K562 (cell line): Measurements from ENCODE around the gene PACSIN2. TPM values are rescaled to one million over a fixed set of nuclear protein-coding genes. Genes with fewer than 3 reads are reported as not detected.

ENCODE experiments used
- ATAC-seq: fragments of 200-7000 bp; cut with Tn5 transposase; 3 replicates; pipeline ENCODE4 v1.9.1; 2020; ENCODE audit warnings: moderate library complexity
- BruUV-seq: library from RNA; stranded (reverse); fragments of 400-500 nt; replicated peaks from 2 replicates; lab custom pipeline; 2021; lab: Mats Ljungman, UMichigan
- CTCF ChIA-PET: fragments of 300-600 bp; formaldehyde crosslinking; extraction: SDS; loops from one replicate; lab custom pipeline; 2021; ENCODE audit warnings: low intra/inter-chr PET ratio; lab: Yijun Ruan, JAX
- POLR2A ChIA-PET: fragments of 300-600, 350-650 bp; sonication (Branson Sonifier 250); formaldehyde crosslinking; extraction: SDS; loops from one replicate; lab custom pipeline; 2021; ENCODE audit warnings: antibody characterized with exemption, inconsistent platforms; lab: Yijun Ruan, JAX
- DNase-seq, 4 experiments: peaks; one replicate each; pipeline versions ENCODE4 v3.0.0 to v3.0.0-alpha.2; 2011 to 2018; ENCODE audit warnings: low spot score in 3 of 4, mixed read lengths in 3 of 4; ENCODE audit errors: extremely low read depth in 1 of 4
- FAIRE-seq: peaks from 2 replicates; lab custom pipeline; 2011; peaks lifted over from hg19 to GRCh38; lab: Jason Lieb, UNC
- H2AFZ ChIP-seq: 2 replicates; pipeline ENCODE4 v1.6.0; 2011; ENCODE audit warnings: low read depth, low read length, control low read depth, inconsistent platforms
- H3K27ac ChIP-seq: fragments of 200-600 bp; 3 replicates; pipeline ENCODE4 v1.8.0; 2011; ENCODE audit warnings: low read depth, mild to moderate bottlenecking, control low read depth, inconsistent platforms, low read length, moderate library complexity, mixed read lengths; ENCODE audit errors: extremely low read depth
- H3K27me3 ChIP-seq, 2 experiments: fragments of 300-600 bp in 1 of 2; 2 replicates in 1 of 2; 3 replicates in 1 of 2; pipeline versions ENCODE4 v1.6.0 to v1.8.0; 2011; ENCODE audit warnings: inconsistent platforms in 2 of 2, low read length in 2 of 2, mild to moderate bottlenecking in 1 of 2, mixed read lengths in 1 of 2, moderate library complexity in 1 of 2; ENCODE audit not compliant: control insufficient read depth in 2 of 2, insufficient read depth in 2 of 2
- H3K36me3 ChIP-seq: fragments of 300-600 bp; 3 replicates; pipeline ENCODE4 v1.8.0; 2011; ENCODE audit warnings: mild to moderate bottlenecking, low read length, inconsistent platforms; ENCODE audit not compliant: control insufficient read depth, insufficient read depth
- H3K4me1 ChIP-seq, 2 experiments: fragments of 200-600 bp in 1 of 2; replicated peaks in 1 of 2; 2 replicates in 1 of 2; 3 replicates in 1 of 2; pipeline versions ENCODE4 v1.5.1 to v1.8.0; 2011; ENCODE audit warnings: inconsistent platforms in 2 of 2, low read length in 2 of 2, mild to moderate bottlenecking in 1 of 2, mixed read lengths in 1 of 2, moderate library complexity in 1 of 2; ENCODE audit not compliant: control insufficient read depth in 2 of 2, insufficient read depth in 2 of 2
- H3K4me2 ChIP-seq: 2 replicates; pipeline ENCODE4 v1.6.1; 2011; ENCODE audit warnings: low read length, control low read depth, inconsistent platforms, mixed read lengths; ENCODE audit not compliant: insufficient read depth
- H3K4me3 ChIP-seq: fragments of 200-600 bp; sonication (generic), shearing (Covaris generic); 2 replicates; pipeline ENCODE4 v1.5.1; 2016; ENCODE audit warnings: control low read depth, inconsistent platforms
- H3K79me2 ChIP-seq: fragments of 200-600 bp; 3 replicates; pipeline ENCODE4 v1.8.0; 2011; ENCODE audit warnings: low read length, inconsistent platforms; ENCODE audit not compliant: control insufficient read depth, insufficient read depth
- H3K9ac ChIP-seq, 2 experiments: 2 replicates each; pipeline versions ENCODE4 v1.6.0 to v1.6.1; 2011; ENCODE audit warnings: low read depth in 2 of 2, low read length in 2 of 2, control low read depth in 1 of 2, inconsistent platforms in 1 of 2, mild to moderate bottlenecking in 1 of 2, mixed read lengths in 1 of 2; ENCODE audit not compliant: insufficient read depth in 1 of 2
- H3K9me1 ChIP-seq: one replicate; pipeline ENCODE4 v1.6.0; 2011; ENCODE audit warnings: inconsistent platforms, mild to moderate bottlenecking, low read length, moderate library complexity; ENCODE audit not compliant: control insufficient read depth, insufficient read depth
- H3K9me3 ChIP-seq: replicated peaks from 2 replicates; pipeline ENCODE4 v1.5.1; 2011; ENCODE audit warnings: low read depth, low read length, inconsistent platforms; ENCODE audit not compliant: control insufficient read depth, insufficient read depth
- H4K20me1 ChIP-seq: replicated peaks from 2 replicates; pipeline ENCODE4 v1.6.1; 2011; ENCODE audit warnings: low read length, inconsistent platforms, mixed read lengths; ENCODE audit not compliant: control insufficient read depth, insufficient read depth
- ADNP ChIP-seq: fragments of 200-800 bp; sonication (Bioruptor generic); IDR thresholded peaks from 2 replicates; pipeline ENCODE4 v1.6.1; 2016; ENCODE audit warnings: missing genetic modification characterization, missing compliant biosample characterization
- ILF3 ChIP-seq: fragments of 450-650 bp; IDR thresholded peaks from 2 replicates; pipeline ENCODE4 v1.6.1; 2018; ENCODE audit warnings: antibody characterized with exemption, mild to moderate bottlenecking, moderate library complexity, borderline replicate concordance
- MITF ChIP-seq: IDR thresholded peaks from 2 replicates; pipeline ENCODE4 v1.6.1; 2014; ENCODE audit warnings: antibody characterized with exemption
- NR4A1 ChIP-seq, 2 experiments: fragments of 250-450 bp in 1 of 2; fragments of 450-650 bp in 1 of 2; sonication (Bioruptor Pico) in 1 of 2; IDR thresholded peaks; 2 replicates each; pipeline versions ENCODE4 v1.4.0 to v1.6.1; 2016 to 2020; ENCODE audit warnings: mild to moderate bottlenecking in 2 of 2, missing compliant biosample characterization in 1 of 2, missing genetic modification characterization in 1 of 2, moderate library complexity in 1 of 2
- RAD51 ChIP-seq: fragments of 450-650 bp; IDR thresholded peaks from 2 replicates; pipeline ENCODE4 v1.7.1; 2016; ENCODE audit warnings: low read depth, mild to moderate bottlenecking, borderline replicate concordance
- SMARCA5 ChIP-seq: fragments of 450-650 bp; IDR thresholded peaks from 2 replicates; pipeline ENCODE4 v1.6.1; 2016
- SPI1 ChIP-seq: IDR thresholded peaks from 2 replicates; pipeline ENCODE4 v1.6.1; 2011; ENCODE audit warnings: low read depth, low read length, control low read depth, borderline replicate concordance
- TEAD2 ChIP-seq: fragments of 450-650 bp; IDR thresholded peaks from 2 replicates; pipeline ENCODE4 v1.6.1; 2016; ENCODE audit warnings: missing genetic modification characterization, control low read depth, missing compliant biosample characterization
- U2AF1 ChIP-seq: fragments of 200-400 bp; formaldehyde crosslinking; optimal IDR thresholded peaks from 2 replicates; pipeline ENCODE3; 2017; ENCODE audit warnings: mild to moderate bottlenecking, low read depth, low read length, moderate library complexity
- ZNF717 ChIP-seq: fragments of 250-450 bp; sonication (Bioruptor Pico); IDR thresholded peaks from 2 replicates; pipeline ENCODE4 v1.5.0; 2021
- WGBS: fragments of 100-300 bp; shearing (Covaris generic); methylation state at CpG from one replicate; pipeline ENCODE4 v1.1.6; 2016; ENCODE audit warnings: low coverage, mixed read lengths; ENCODE audit not compliant: insufficient coverage; ENCODE audit errors: missing lambda C conversion rate; 5-methylcytosine and 5-hydroxymethylcytosine counted together
- in situ Hi-C: fragments of 300-500 bp; cut with MboI; formaldehyde crosslinking; loops from 4 replicates; pipeline ENCODE4 v1.15.0; 2018; ENCODE audit warnings: inconsistent platforms, mixed read lengths
- intact Hi-C: fragments of 100-400 bp; cut with micrococcal nuclease; formaldehyde crosslinking; loops from 2 replicates; pipeline ENCODE4 v1.14.2; 2022
- polyA plus RNA-seq, 8 experiments: library from polyadenylated mRNA; depleted of rRNA in 4 of 8; stranded (reverse) in 5 of 8; unstranded in 3 of 8; fragments of >200 nt; fragmentation: Nextera tagmentation in 2 of 8; fragmentation: Illumina TruSeq in 1 of 8; extraction: Ambion mirVana in 2 of 8; extraction: Trizol in 1 of 8; gene quantifications; 2 replicates each; pipeline versions ENCODE4 v1.2.1 to v1.2.3, GENCODE V29; 2011 to 2014; ENCODE audit warnings: inconsistent platforms in 1 of 8, missing spikeins in 1 of 8
- total RNA-seq, 7 experiments: library from RNA; depleted of rRNA in 6 of 7; stranded (reverse); fragments of >200 nt in 6 of 7; fragmentation: Illumina TruSeq in 2 of 7; extraction: Trizol in 2 of 7; gene quantifications; 2 replicates each; pipeline versions ENCODE4 v1.2.1 to v1.2.3, GENCODE V29; 2011 to 2021; ENCODE audit warnings: low replicate concordance in 1 of 7

PACSIN2 gene
- total and polyA plus RNA-seq, 9 of the 15 experiments (the other 6 are each of a cell fraction or from before 2014, with no cell fraction given): 0.45 to 45.1 (median 23.9) TPM

GRCh38 chr22:42830161-42830560, 184.8 kb downstream of the PACSIN2 start:
- Histone ChIP-seq H3K36me3 (peaks cover 17% of the 10 kb centered on the region; the same call in 2 of the 3 replicates), H3K79me2 (no peaks in the 10 kb centered on the region), H4K20me1 (no peaks in the 10 kb centered on the region), H3K4me1 (no peaks in the 10 kb centered on the region), H3K27ac (no peak overlapping the region), H3K4me3 (no peak overlapping the region), H3K9ac (no peak overlapping the region), H3K4me2 (no peak overlapping the region), H3K9me3 (no peaks in the 10 kb centered on the region), H2AFZ (no peak overlapping the region), H3K27me3 (no peaks in the 10 kb centered on the region), H3K9me1 (no peaks in the 10 kb centered on the region)
- WGBS: 100% methylated on average over 4 of the region's 5 CpGs
- ATAC-seq: no peak
- POLR2A ChIA-PET: no interaction called here
- BruUV-seq: no TSS peak
- no peak for FAIRE-seq
- CTCF ChIA-PET: no interaction called here
- TF ChIP-seq NR4A1 (CRISPR knock-in tag; IDR thresholded peaks at IDR 0.05) (no peak), NR4A1 (tag; IDR thresholded peaks at IDR 0.05) (no peak), TEAD2 (tag) (no peak), SPI1 (no peak), RAD51 (no peak), ILF3 (no peak), U2AF1 (no peak), ADNP (no peak), ZNF717 (no peak), MITF (no peak), SMARCA5 (no peak)
- no peak for DNase-seq
- in situ Hi-C loops: no loop called here
- intact Hi-C loops: no loop called here
